K562 (cell line): ENCODE results near the gene ZNF598. TPM values are rescaled to one million over a fixed set of nuclear protein-coding genes. Genes with fewer than 3 reads are reported as not detected.

Experiments used
- EP300 ChIP-seq: IDR thresholded peaks from 2 replicates; pipeline ENCODE4 v1.6.1; 2012; ENCODE audit warnings: low read length, improper control_type of control experiment
- HMG20A ChIP-seq: fragments of 450-650 bp; formaldehyde crosslinking; conservative IDR thresholded peaks from 2 replicates; pipeline ENCODE4 v1.4.0; 2020; ENCODE audit warnings: mild to moderate bottlenecking, mixed read lengths
- KLF1 ChIP-seq: fragments of 450-650 bp; IDR thresholded peaks from 2 replicates; pipeline ENCODE4 v1.6.1; 2016; ENCODE audit warnings: missing genetic modification characterization, missing compliant biosample characterization
- NEUROD1 ChIP-seq: fragments of 150-350 bp; IDR thresholded peaks from 2 replicates; pipeline ENCODE4 v1.6.1; 2014; ENCODE audit warnings: borderline replicate concordance, low read length, low read depth; ENCODE audit not compliant: partially characterized antibody
- NFYB ChIP-seq: IDR thresholded peaks from 2 replicates; pipeline ENCODE4 v1.6.1; 2011; ENCODE audit warnings: mild to moderate bottlenecking, moderate library complexity; ENCODE audit not compliant: insufficient read length; ENCODE audit errors: extremely low read depth
- PKNOX1 ChIP-seq: fragments of 450-650 bp; IDR thresholded peaks from 2 replicates; pipeline ENCODE4 v1.6.1; 2016
- SIN3B ChIP-seq: fragments of 450-650 bp; IDR thresholded peaks from 2 replicates; pipeline ENCODE4 v1.6.1; 2017; ENCODE audit warnings: low read depth, mild to moderate bottlenecking, moderate library complexity
- SMAD4 ChIP-seq: fragments of 250-450 bp; sonication (Bioruptor Pico); conservative IDR thresholded peaks from 2 replicates; pipeline ENCODE4 v1.8.0; 2021; ENCODE audit warnings: inconsistent platforms, mild to moderate bottlenecking, moderate library complexity
- SOX6 ChIP-seq: fragments of 450-650 bp; IDR thresholded peaks from 2 replicates; pipeline ENCODE4 v1.6.1; 2014; ENCODE audit warnings: mild to moderate bottlenecking
- ZBTB11 ChIP-seq, 3 experiments: fragments of 200-800 bp in 1 of 3; fragments of 250-450 bp in 1 of 3; fragments of 450-650 bp in 1 of 3; sonication (Bioruptor Pico) in 1 of 3; sonication (Bioruptor generic) in 1 of 3; formaldehyde crosslinking in 1 of 3; IDR thresholded peaks; 2 replicates each; pipeline versions ENCODE4 v1.6.1 to v1.8.0; 2016 to 2022; ENCODE audit warnings: mild to moderate bottlenecking in 2 of 3, missing genetic modification characterization in 2 of 3, missing compliant biosample characterization in 1 of 3, moderate library complexity in 1 of 3
- ZBTB2 ChIP-seq: fragments of 450-650 bp; IDR thresholded peaks from 2 replicates; pipeline ENCODE4 v1.6.1; 2016; ENCODE audit warnings: antibody characterized with exemption
- ZBTB7A ChIP-seq: IDR thresholded peaks from 2 replicates; pipeline ENCODE4 v1.6.1; 2011; ENCODE audit warnings: low read depth, mild to moderate bottlenecking, low read length, moderate library complexity, borderline replicate concordance; ENCODE audit not compliant: control insufficient read depth
- ZNF217 ChIP-seq: sonication (generic); formaldehyde crosslinking; IDR thresholded peaks from 2 replicates; pipeline ENCODE4 v1.8.0; 2022; ENCODE audit warnings: mild to moderate bottlenecking, missing genetic modification reagents
- polyA plus RNA-seq, 8 experiments: library from polyadenylated mRNA; depleted of rRNA in 4 of 8; stranded (reverse) in 5 of 8; unstranded in 3 of 8; fragments of >200 nt; fragmentation: Nextera tagmentation in 2 of 8; fragmentation: Illumina TruSeq in 1 of 8; extraction: Ambion mirVana in 2 of 8; extraction: Trizol in 1 of 8; gene quantifications; 2 replicates each; pipeline versions ENCODE4 v1.2.1 to v1.2.3, GENCODE V29; 2011 to 2014; ENCODE audit warnings: inconsistent platforms in 1 of 8, missing spikeins in 1 of 8
- total RNA-seq, 7 experiments: library from RNA; depleted of rRNA in 6 of 7; stranded (reverse); fragments of >200 nt in 6 of 7; fragmentation: Illumina TruSeq in 2 of 7; extraction: Trizol in 2 of 7; gene quantifications; 2 replicates each; pipeline versions ENCODE4 v1.2.1 to v1.2.3, GENCODE V29; 2011 to 2021; ENCODE audit warnings: low replicate concordance in 1 of 7
- TF ChIP-seq, protein P1 (sequence below): sonication (generic); formaldehyde crosslinking; IDR thresholded peaks from 2 replicates; pipeline ENCODE4 v1.8.0; 2023; ENCODE audit warnings: mild to moderate bottlenecking, missing genetic modification reagents

The ZNF598 gene
- total and polyA plus RNA-seq, 9 of the 15 experiments (the other 6 are each of a cell fraction or from before 2014, with no cell fraction given), result 0.11 to 115 (median 29.6) TPM

DNA sequence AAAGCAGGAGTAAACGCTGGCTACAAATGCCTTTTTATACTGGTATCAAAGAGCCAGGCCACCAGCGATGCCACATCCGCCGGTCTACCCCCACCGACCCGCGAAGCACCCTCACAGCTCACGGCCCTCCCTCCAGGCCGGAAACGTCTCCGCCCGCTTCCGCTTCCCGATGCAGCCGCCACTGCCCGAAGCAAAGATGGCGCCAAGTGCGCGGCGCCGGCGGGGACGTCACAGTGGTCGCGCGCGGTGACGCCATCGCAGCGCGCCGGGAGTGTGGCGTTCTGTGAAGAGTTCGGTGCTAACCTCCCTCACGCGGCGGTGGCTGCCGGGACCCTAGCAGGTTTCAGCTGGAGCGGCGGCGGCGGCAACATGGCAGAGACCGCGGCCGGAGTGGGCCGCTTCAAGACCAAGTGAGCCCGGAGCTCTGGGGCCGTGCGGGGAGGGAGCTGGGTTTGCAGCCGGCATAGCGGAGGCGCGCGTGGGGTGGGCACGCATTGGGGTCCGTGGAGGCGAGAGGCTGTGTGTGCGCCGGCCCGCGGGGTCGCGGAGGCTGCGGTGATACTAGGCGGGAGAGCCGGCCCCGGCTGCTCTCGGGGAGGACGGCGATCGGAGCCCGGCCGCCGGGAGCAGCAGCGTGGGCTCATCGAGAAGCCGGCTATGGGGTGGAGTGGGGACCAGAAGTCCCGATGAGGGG is 37.7 kb downstream of the ZNF598 start, which contains the start of gene TBL3 (continued):
- TF ChIP-seq ZBTB11 (CRISPR knock-in tag; IDR thresholded peaks at IDR 0.05) (peak in 1 of 3 experiments; percentile 86; a peak in 2 of 6 replicates), EP300 (peak; percentile 60), SIN3B (peak; percentile 99), HMG20A (CRISPR knock-in tag) (no peak), SOX6 (0 out of 2 replicates have a peak, but pooled peaks have one; percentile 28), KLF1 (tag) (peak; percentile 61; the same call in 1 of the 2 replicates), PKNOX1 (peak; percentile 46), NEUROD1 (peak; percentile 83), ZBTB2 (no peak), SMAD4 (CRISPR knock-in tag) (peak; percentile 81), ZNF217 (no peak), ZBTB7A (0 out of 2 replicates have a peak, but pooled peaks have one; percentile 19), NFYB (no peak)
- TF ChIP-seq, protein P1, sequence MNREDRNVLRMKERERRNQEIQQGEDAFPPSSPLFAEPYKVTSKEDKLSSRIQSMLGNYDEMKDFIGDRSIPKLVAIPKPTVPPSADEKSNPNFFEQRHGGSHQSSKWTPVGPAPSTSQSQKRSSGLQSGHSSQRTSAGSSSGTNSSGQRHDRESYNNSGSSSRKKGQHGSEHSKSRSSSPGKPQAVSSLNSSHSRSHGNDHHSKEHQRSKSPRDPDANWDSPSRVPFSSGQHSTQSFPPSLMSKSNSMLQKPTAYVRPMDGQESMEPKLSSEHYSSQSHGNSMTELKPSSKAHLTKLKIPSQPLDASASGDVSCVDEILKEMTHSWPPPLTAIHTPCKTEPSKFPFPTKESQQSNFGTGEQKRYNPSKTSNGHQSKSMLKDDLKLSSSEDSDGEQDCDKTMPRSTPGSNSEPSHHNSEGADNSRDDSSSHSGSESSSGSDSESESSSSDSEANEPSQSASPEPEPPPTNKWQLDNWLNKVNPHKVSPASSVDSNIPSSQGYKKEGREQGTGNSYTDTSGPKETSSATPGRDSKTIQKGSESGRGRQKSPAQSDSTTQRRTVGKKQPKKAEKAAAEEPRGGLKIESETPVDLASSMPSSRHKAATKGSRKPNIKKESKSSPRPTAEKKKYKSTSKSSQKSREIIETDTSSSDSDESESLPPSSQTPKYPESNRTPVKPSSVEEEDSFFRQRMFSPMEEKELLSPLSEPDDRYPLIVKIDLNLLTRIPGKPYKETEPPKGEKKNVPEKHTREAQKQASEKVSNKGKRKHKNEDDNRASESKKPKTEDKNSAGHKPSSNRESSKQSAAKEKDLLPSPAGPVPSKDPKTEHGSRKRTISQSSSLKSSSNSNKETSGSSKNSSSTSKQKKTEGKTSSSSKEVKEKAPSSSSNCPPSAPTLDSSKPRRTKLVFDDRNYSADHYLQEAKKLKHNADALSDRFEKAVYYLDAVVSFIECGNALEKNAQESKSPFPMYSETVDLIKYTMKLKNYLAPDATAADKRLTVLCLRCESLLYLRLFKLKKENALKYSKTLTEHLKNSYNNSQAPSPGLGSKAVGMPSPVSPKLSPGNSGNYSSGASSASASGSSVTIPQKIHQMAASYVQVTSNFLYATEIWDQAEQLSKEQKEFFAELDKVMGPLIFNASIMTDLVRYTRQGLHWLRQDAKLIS (CRISPR knock-in tag), result peak; percentile 85
